WTC11 (cell line): Measurements from ENCODE around the gene TTC21A. TPM values are rescaled to one million over a fixed set of nuclear protein-coding genes. Genes with fewer than 3 reads are reported as not detected.

Source experiments
- ATAC-seq: fragments of 200-7000 bp; cut with Tn5 transposase; 2 replicates; pipeline ENCODE4 v1.10.0; 2021; ENCODE audit warnings: mild to moderate bottlenecking, moderate library complexity
- CTCF ChIA-PET: fragments of 300-600 bp; sonication (Branson Sonifier 250); formaldehyde crosslinking; loops from one replicate; lab custom pipeline; 2021; ENCODE audit warnings: antibody characterized with exemption; lab: Charles Lee
- POLR2A ChIA-PET: fragments of 350-600 bp; sonication (Branson Sonifier 250); formaldehyde crosslinking; loops from one replicate; lab custom pipeline; 2021; ENCODE audit warnings: antibody characterized with exemption; lab: Charles Lee
- DNase-seq: peaks from one replicate; pipeline ENCODE4 v3.0.0; 2021; ENCODE audit warnings: low spot score
- H3K27ac Mint-ChIP-seq: 2 replicates; pipeline ENCODE4 v1.8.0; 2021; ENCODE audit warnings: mixed read lengths
- H3K27me3 Mint-ChIP-seq: 2 replicates; pipeline ENCODE4 v1.8.0; 2021; ENCODE audit warnings: low read depth, mild to moderate bottlenecking, moderate library complexity, mixed read lengths
- H3K36me3 Mint-ChIP-seq: 2 replicates; pipeline ENCODE4 v1.8.0; 2021; ENCODE audit warnings: mixed read lengths
- H3K4me1 Mint-ChIP-seq: 2 replicates; pipeline ENCODE4 v1.8.0; 2022; ENCODE audit warnings: mixed read lengths
- H3K4me3 Mint-ChIP-seq: 2 replicates; pipeline ENCODE4 v1.8.0; 2021; ENCODE audit warnings: mild to moderate bottlenecking, moderate library complexity, mixed read lengths
- H3K9me3 Mint-ChIP-seq: 2 replicates; pipeline ENCODE4 v1.8.0; 2021; ENCODE audit warnings: mixed read lengths
- CBFB ChIP-seq: sonication (generic); formaldehyde crosslinking; IDR thresholded peaks from 2 replicates; pipeline ENCODE4 v1.8.1; 2022; ENCODE audit warnings: mild to moderate bottlenecking, low read depth, missing genetic modification reagents
- ESRRA ChIP-seq: sonication (generic); formaldehyde crosslinking; IDR thresholded peaks from 2 replicates; pipeline ENCODE4 v1.8.1; 2022; ENCODE audit warnings: mild to moderate bottlenecking, missing genetic modification reagents, borderline replicate concordance
- GABPB1 ChIP-seq: sonication (generic); formaldehyde crosslinking; IDR thresholded peaks from 2 replicates; pipeline ENCODE4 v1.8.1; 2023; ENCODE audit warnings: mild to moderate bottlenecking, missing genetic modification reagents
- HMGA2 ChIP-seq: fragments of 250-450 bp; sonication (Bioruptor Pico); IDR thresholded peaks from 2 replicates; pipeline ENCODE4 v1.4.0; 2021; ENCODE audit warnings: mild to moderate bottlenecking, moderate library complexity
- HMGXB4 ChIP-seq: sonication (generic); formaldehyde crosslinking; IDR thresholded peaks from 2 replicates; pipeline ENCODE4 v1.8.1; 2023; ENCODE audit warnings: mild to moderate bottlenecking, moderate library complexity, missing genetic modification reagents
- JUN ChIP-seq: sonication (generic); formaldehyde crosslinking; IDR thresholded peaks from 2 replicates; pipeline ENCODE4 v1.8.0; 2023; ENCODE audit warnings: mild to moderate bottlenecking, missing genetic modification reagents
- MLX ChIP-seq: sonication (generic); formaldehyde crosslinking; IDR thresholded peaks from 2 replicates; pipeline ENCODE4 v1.8.1; 2023; ENCODE audit warnings: mild to moderate bottlenecking, missing genetic modification reagents, moderate library complexity
- RELA ChIP-seq: sonication (generic); formaldehyde crosslinking; IDR thresholded peaks from 2 replicates; pipeline ENCODE4 v1.8.1; 2022; ENCODE audit warnings: missing genetic modification reagents, mild to moderate bottlenecking, borderline replicate concordance
- RORB ChIP-seq: fragments of 250-450 bp; sonication (Bioruptor Pico); IDR thresholded peaks from 2 replicates; pipeline ENCODE4 v1.9.0; 2021; ENCODE audit warnings: mild to moderate bottlenecking
- SP1 ChIP-seq: sonication (generic); formaldehyde crosslinking; conservative IDR thresholded peaks from 2 replicates; pipeline ENCODE4 v1.8.1; 2022; ENCODE audit warnings: missing genetic modification reagents
- TEAD1 ChIP-seq: sonication (generic); formaldehyde crosslinking; IDR thresholded peaks from 2 replicates; pipeline ENCODE4 v1.8.0; 2022; ENCODE audit warnings: mild to moderate bottlenecking, missing genetic modification reagents
- ZNF416 ChIP-seq: fragments of 250-450 bp; sonication (Bioruptor Pico); IDR thresholded peaks from 2 replicates; pipeline ENCODE4 v1.9.0; 2021; ENCODE audit warnings: mild to moderate bottlenecking, inconsistent platforms
- ZNF532 ChIP-seq: fragments of 250-450 bp; sonication (Bioruptor Pico); IDR thresholded peaks from 2 replicates; pipeline ENCODE4 v1.9.0; 2021; ENCODE audit warnings: mild to moderate bottlenecking, borderline replicate concordance
- total RNA-seq: library from RNA; stranded (reverse); gene quantifications from 3 replicates; pipeline ENCODE4 v1.2.3, GENCODE V29; 2021
- TF ChIP-seq, protein P1 (sequence below): fragments of 250-450 bp; sonication (Bioruptor Pico); IDR thresholded peaks from 2 replicates; pipeline ENCODE4 v1.9.0; 2021; ENCODE audit warnings: mild to moderate bottlenecking
- TF ChIP-seq, protein P2 (sequence below): sonication (generic); formaldehyde crosslinking; IDR thresholded peaks from 2 replicates; pipeline ENCODE4 v1.8.0; 2022; ENCODE audit warnings: mild to moderate bottlenecking, missing genetic modification reagents
- TF ChIP-seq, protein P3 (sequence below): fragments of 250-450 bp; sonication (Bioruptor Pico); conservative IDR thresholded peaks from 2 replicates; pipeline ENCODE4 v1.9.0; 2021; ENCODE audit warnings: mild to moderate bottlenecking

TTC21A gene
- total RNA-seq, 1 experiment from 2014 or later = 3.8 TPM

- H3K27ac Mint-ChIP-seq = no peak overlapping the region
- ATAC-seq (no peak), DNase-seq (no peak)
- no peaks in the 10 kb centered on the region for H3K9me3 Mint-ChIP-seq
- no peak for TF ChIP-seq MLX (CRISPR knock-in tag)
- no peak for TF ChIP-seq HMGA2 (CRISPR knock-in tag)
- TF ChIP-seq, protein P1, sequence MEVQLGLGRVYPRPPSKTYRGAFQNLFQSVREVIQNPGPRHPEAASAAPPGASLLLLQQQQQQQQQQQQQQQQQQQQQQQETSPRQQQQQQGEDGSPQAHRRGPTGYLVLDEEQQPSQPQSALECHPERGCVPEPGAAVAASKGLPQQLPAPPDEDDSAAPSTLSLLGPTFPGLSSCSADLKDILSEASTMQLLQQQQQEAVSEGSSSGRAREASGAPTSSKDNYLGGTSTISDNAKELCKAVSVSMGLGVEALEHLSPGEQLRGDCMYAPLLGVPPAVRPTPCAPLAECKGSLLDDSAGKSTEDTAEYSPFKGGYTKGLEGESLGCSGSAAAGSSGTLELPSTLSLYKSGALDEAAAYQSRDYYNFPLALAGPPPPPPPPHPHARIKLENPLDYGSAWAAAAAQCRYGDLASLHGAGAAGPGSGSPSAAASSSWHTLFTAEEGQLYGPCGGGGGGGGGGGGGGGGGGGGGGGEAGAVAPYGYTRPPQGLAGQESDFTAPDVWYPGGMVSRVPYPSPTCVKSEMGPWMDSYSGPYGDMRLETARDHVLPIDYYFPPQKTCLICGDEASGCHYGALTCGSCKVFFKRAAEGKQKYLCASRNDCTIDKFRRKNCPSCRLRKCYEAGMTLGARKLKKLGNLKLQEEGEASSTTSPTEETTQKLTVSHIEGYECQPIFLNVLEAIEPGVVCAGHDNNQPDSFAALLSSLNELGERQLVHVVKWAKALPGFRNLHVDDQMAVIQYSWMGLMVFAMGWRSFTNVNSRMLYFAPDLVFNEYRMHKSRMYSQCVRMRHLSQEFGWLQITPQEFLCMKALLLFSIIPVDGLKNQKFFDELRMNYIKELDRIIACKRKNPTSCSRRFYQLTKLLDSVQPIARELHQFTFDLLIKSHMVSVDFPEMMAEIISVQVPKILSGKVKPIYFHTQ (CRISPR knock-in tag) = no peak
- ChIA-PET POLR2A (no interaction called here), CTCF (interaction anchor here (1.2 to 1.4 kb wide), 2 partner anchors 13 to 179 kb away, joined by 3 read pairs; no protein-coding TSS in a partner anchor)
- H3K27me3 Mint-ChIP-seq = peaks cover 16% of the 10 kb centered on the region
- H3K4me3 Mint-ChIP-seq = no peak overlapping the region
- H3K4me1 Mint-ChIP-seq = peaks cover 7% of the 10 kb centered on the region
- no peaks in the 10 kb centered on the region for H3K36me3 Mint-ChIP-seq
Observed at GRCh38 chr3:39112113-39112512, 4.6 kb downstream of the TTC21A start.

- H3K27me3 Mint-ChIP-seq = peaks cover 16% of the 10 kb centered on the region
- no peaks in the 10 kb centered on the region for H3K9me3 Mint-ChIP-seq
- H3K4me3 Mint-ChIP-seq = no peak overlapping the region
- ATAC-seq (no peak), DNase-seq (no peak)
- H3K27ac Mint-ChIP-seq = no peak overlapping the region
- POLR2A ChIA-PET = no interaction called here
- CTCF ChIA-PET = interaction anchor here (1.2 to 1.4 kb wide), 2 partner anchors 13 to 179 kb away, joined by 3 read pairs; no protein-coding TSS in a partner anchor
- TF ChIP-seq SP1 (CRISPR knock-in tag) (no peak), HMGXB4 (no peak), ESRRA (CRISPR knock-in tag) (no peak)
- TF ChIP-seq, all 79 proteins: peak for 0
- H3K4me1 Mint-ChIP-seq = peaks cover 7% of the 10 kb centered on the region
- H3K36me3 Mint-ChIP-seq = no peaks in the 10 kb centered on the region
Observed at GRCh38 chr3:39112535-39112934, 5.1 kb downstream of the TTC21A start.

DNA sequence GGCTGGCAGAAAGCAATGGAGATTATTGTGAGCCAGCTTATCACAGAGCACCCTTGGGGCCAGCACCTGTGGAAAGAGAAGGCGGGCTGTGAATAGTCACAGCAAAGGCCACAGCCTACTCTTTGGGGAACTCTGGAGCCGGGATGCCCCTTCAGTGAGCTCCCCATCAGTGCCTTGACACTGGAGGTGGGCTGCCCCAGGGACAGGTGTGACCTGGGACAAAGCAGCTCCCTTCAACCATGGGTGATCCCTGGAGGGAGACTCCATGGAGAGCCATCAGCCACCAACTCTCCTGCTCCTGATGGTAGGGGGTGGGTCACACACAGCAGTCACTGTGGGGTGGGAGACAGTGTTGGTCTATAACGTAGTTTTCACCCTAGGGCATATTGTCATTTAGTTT, 5.8 kb downstream of the TTC21A start:
- POLR2A ChIA-PET = no interaction called here
- no peak overlapping the region for H3K27ac Mint-ChIP-seq
- DNase-seq = no peak
- ATAC-seq = no peak
- CTCF ChIA-PET = interaction anchor here (0.6 kb wide), 1 partner anchor 175 kb away, joined by 3 read pairs; no protein-coding TSS in a partner anchor
- H3K4me1 Mint-ChIP-seq = peaks cover 1% of the 10 kb centered on the region
- no peak overlapping the region for H3K4me3 Mint-ChIP-seq
- H3K27me3 Mint-ChIP-seq = peaks cover 10% of the 10 kb centered on the region
- no peaks in the 10 kb centered on the region for H3K9me3 Mint-ChIP-seq
- no peaks in the 10 kb centered on the region for H3K36me3 Mint-ChIP-seq
- TF ChIP-seq RELA (no peak), JUN (no peak), GABPB1 (CRISPR knock-in tag) (no peak), TEAD1 (CRISPR knock-in tag) (no peak), CBFB (CRISPR knock-in tag) (no peak), HMGXB4 (no peak), ZNF416 (CRISPR knock-in tag) (no peak), ZNF532 (CRISPR knock-in tag) (no peak), RORB (CRISPR knock-in tag) (no peak)
- TF ChIP-seq, protein P2, sequence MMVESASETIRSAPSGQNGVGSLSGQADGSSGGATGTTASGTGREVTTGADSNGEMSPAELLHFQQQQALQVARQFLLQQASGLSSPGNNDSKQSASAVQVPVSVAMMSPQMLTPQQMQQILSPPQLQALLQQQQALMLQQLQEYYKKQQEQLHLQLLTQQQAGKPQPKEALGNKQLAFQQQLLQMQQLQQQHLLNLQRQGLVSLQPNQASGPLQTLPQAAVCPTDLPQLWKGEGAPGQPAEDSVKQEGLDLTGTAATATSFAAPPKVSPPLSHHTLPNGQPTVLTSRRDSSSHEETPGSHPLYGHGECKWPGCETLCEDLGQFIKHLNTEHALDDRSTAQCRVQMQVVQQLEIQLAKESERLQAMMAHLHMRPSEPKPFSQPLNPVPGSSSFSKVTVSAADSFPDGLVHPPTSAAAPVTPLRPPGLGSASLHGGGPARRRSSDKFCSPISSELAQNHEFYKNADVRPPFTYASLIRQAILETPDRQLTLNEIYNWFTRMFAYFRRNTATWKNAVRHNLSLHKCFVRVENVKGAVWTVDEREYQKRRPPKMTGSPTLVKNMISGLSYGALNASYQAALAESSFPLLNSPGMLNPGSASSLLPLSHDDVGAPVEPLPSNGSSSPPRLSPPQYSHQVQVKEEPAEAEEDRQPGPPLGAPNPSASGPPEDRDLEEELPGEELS (CRISPR knock-in tag) = no peak
- TF ChIP-seq, protein P3, sequence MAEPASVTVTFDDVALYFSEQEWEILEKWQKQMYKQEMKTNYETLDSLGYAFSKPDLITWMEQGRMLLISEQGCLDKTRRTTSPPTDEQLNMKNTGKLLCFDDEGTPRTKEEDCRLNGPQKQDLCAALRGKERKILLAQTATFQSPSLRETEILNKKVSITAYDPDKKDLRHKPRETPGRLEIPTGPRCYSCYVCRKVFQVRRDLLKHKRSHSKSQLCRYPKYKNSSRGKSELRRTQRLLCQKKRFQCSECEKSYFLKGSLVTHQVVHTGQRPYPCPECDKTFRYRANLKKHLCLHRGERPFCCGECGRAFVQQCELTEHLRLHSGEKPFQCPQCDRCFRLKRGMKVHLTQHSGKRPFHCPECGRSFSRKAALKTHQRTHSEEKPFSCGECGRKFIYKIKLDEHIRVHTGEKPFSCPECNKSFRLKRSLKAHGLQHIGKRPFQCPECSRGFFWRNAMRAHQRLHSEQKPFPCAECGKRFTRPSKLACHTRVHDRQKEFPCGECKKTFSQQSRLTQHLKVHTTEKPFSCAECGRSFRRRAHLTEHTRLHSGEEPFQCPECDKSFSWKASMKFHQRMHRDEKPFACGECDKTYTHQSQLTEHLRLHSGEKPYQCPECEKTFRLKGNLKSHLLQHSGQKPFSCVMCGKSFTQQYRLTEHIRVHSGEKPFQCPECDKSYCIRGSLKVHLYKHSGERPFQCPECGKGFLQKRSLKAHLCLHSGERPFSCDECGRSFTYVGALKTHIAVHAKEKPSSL (CRISPR knock-in tag) = no peak
